Measurements from ENCODE around the gene NEK11. TPM values are rescaled to one million over a fixed set of nuclear protein-coding genes. Genes with fewer than 3 reads are reported as not detected.

The NEK11 gene
- total RNA-seq, 6 experiments from 2014 or later = 2.5 to 4.0 (median 3.1) TPM

DNA sequence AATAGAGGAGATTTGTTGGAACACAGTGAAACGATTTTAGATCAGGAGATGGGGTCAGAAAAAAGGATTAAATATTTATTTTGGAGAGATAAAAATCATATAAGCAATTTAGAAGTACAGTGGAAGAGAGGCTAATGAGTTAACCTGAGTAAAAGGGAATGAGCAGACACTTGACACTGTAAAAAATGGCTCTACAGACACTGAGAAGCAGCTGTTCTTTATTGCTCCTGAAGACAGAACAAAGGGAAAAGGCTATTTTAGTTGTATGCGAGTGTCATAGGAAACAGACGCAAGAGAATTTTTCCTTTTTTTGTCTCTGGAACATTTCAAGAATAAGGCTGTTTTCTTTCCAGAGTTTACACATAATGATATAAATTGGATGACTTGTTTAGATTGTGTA, 34.3 kb upstream of the NEK11 start:
- Mint-ChIP-seq H3K4me3 (no peak overlapping the region), H3K9me3 (no peaks in the 10 kb centered on the region), H3K27me3 (ENCODE audit: insufficient read depth) (peaks cover 1% of the 10 kb centered on the region; the same call in 1 of the 2 replicates), H3K27ac (peak overlapping the region; percentile 13; the same call in 1 of the 2 replicates), H3K4me1 (ENCODE audit: low read depth) (no peaks in the 10 kb centered on the region), H3K36me3 (ENCODE audit: low read depth) (peaks cover 28% of the 10 kb centered on the region)
- DNase-seq = no peak
- TF ChIP-seq, protein P1, sequence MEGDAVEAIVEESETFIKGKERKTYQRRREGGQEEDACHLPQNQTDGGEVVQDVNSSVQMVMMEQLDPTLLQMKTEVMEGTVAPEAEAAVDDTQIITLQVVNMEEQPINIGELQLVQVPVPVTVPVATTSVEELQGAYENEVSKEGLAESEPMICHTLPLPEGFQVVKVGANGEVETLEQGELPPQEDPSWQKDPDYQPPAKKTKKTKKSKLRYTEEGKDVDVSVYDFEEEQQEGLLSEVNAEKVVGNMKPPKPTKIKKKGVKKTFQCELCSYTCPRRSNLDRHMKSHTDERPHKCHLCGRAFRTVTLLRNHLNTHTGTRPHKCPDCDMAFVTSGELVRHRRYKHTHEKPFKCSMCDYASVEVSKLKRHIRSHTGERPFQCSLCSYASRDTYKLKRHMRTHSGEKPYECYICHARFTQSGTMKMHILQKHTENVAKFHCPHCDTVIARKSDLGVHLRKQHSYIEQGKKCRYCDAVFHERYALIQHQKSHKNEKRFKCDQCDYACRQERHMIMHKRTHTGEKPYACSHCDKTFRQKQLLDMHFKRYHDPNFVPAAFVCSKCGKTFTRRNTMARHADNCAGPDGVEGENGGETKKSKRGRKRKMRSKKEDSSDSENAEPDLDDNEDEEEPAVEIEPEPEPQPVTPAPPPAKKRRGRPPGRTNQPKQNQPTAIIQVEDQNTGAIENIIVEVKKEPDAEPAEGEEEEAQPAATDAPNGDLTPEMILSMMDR (IDR thresholded peaks at IDR 0.05) = no peak

DNA sequence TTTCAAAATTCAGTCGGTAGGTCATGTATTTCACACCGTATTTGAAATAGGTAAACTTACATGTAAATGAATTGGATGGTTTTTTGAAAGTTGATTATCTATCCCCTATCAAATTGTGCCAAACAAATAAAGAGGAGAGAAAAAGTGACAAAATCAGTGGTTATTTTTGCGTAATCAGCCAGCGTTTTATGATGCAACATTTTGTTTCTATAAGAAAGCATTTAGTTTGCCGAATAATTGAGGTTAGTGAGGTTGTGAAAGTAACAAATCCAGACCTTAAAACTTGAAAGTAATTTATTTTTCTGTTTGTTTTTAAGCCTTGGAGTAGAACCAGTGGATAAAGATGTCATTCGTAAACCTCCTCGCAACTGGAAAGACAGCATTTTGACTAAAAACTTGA, 29.4 kb upstream of the NEK11 start:
- TF ChIP-seq, protein P1 (IDR thresholded peaks at IDR 0.05) = no peak
- Mint-ChIP-seq H3K27me3 (ENCODE audit: insufficient read depth) (no peaks in the 10 kb centered on the region), H3K4me3 (no peak overlapping the region), H3K9me3 (no peaks in the 10 kb centered on the region), H3K4me1 (ENCODE audit: low read depth) (peaks cover 14% of the 10 kb centered on the region), H3K36me3 (ENCODE audit: low read depth) (peaks cover 19% of the 10 kb centered on the region), H3K27ac (no peak overlapping the region)
- no peak for DNase-seq

DNA sequence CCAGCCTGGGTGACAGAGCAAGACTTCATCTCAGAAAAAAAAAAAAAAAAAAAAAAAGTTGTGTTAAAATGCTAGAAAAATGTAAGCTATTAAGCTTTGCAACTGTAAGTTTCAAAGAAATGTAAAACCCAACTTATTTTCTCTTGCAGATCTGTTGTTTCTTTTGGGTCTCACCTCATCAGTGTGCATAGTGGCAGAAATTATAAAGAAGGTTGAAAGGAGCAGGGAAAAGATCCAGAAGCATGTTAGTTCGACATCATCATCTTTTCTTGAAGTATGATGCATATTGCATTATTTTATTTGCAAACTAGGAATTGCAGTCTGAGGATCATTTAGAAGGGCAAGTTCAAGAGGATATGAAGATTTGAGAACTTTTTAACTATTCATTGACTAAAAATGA, 25.6 kb upstream of the NEK11 start:
- peaks cover 18% of the 10 kb centered on the region for H3K4me1 Mint-ChIP-seq (ENCODE audit: low read depth)
- H3K27me3 Mint-ChIP-seq (ENCODE audit: insufficient read depth) = peaks cover 3% of the 10 kb centered on the region; the same call in 1 of the 2 replicates
- TF ChIP-seq, protein P1 (IDR thresholded peaks at IDR 0.05) = no peak
- DNase-seq = no peak
- no peak overlapping the region for H3K4me3 Mint-ChIP-seq
- no peaks in the 10 kb centered on the region for H3K9me3 Mint-ChIP-seq
- H3K27ac Mint-ChIP-seq = peak overlapping the region; percentile 73; the same call in 1 of the 2 replicates
- peaks cover 20% of the 10 kb centered on the region for H3K36me3 Mint-ChIP-seq (ENCODE audit: low read depth)

DNA sequence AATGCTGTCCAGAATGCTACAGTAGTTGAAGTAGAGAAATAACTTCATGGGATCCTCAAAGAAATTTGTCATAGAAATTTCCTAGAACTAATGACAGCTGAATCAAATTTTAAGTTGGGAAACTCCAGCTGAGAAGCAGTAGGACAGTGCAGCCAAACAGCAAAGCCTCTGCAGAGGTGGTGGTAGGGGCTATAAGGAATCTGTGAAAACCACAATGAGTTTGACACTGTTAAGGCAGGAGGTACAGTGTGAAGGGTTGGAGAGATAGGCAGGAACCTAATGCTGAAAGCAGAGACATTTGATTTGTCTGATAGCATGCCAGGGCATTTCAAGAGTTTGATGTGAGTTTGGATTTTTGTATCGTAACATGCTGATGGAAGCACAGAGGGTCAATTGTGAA, 22.1 kb upstream of the NEK11 start:
- H3K36me3 Mint-ChIP-seq (ENCODE audit: low read depth) = peaks cover 25% of the 10 kb centered on the region
- H3K4me1 Mint-ChIP-seq (ENCODE audit: low read depth) = peaks cover 18% of the 10 kb centered on the region

DNA sequence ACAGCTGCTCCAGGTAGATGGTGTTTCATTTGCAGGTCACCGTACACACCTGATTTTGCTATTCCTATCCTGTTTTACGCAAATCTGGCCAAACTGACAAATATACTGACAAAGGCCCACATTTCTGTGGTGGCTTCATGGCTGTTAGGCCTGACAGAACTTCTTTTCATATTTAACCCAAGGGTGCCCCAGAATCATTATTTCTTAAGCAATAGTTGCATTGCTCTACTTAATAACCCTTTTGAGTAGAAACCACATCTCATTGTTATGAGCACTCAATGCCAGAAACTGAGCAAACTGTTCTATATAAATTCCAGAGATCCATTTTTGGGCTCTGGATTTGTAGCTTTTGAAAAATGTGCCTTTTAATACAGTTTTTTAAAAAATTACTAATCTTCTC, 19.4 kb upstream of the NEK11 start:
- Mint-ChIP-seq H3K36me3 (ENCODE audit: low read depth) (peaks cover 32% of the 10 kb centered on the region), H3K4me3 (no peak overlapping the region), H3K9me3 (no peaks in the 10 kb centered on the region), H3K27ac (no peak overlapping the region), H3K4me1 (ENCODE audit: low read depth) (peaks cover 4% of the 10 kb centered on the region), H3K27me3 (ENCODE audit: insufficient read depth) (peaks cover 3% of the 10 kb centered on the region; the same call in 1 of the 2 replicates)
- TF ChIP-seq, protein P1 (IDR thresholded peaks at IDR 0.05) = no peak
- DNase-seq = no peak

More for the DNA sequence above, 22.1 kb upstream of the NEK11 start:
- TF ChIP-seq, protein P1 (IDR thresholded peaks at IDR 0.05) = no peak
- DNase-seq = no peak
- Mint-ChIP-seq H3K9me3 (no peaks in the 10 kb centered on the region), H3K27ac (peak overlapping the region; percentile 37), H3K27me3 (ENCODE audit: insufficient read depth) (peaks cover 3% of the 10 kb centered on the region; the same call in 1 of the 2 replicates), H3K4me3 (no peak overlapping the region)

Measured in HFFc6 (cell line).